Measurements from ENCODE around the gene GBX2. TPM values are rescaled to one million over a fixed set of nuclear protein-coding genes. Genes with fewer than 3 reads are reported as not detected.
"Not testable (repeated sequence)": the region's sequence is repeated elsewhere in the genome, so short reads cannot be mapped to it uniquely, and the experiment has no call there.

The GBX2 gene
- total RNA-seq, 1 donor from 2014 or later, result not detected

- DNase-seq, result no peak
- intact Hi-C loops (cut with micrococcal nuclease), result no loop called here
- no peak for ATAC-seq
Observed at GRCh38 chr2:236159778-236160170, 8.4 kb downstream of the GBX2 start.

GRCh38 chr2:236158969-236159777 lies 9.0 kb downstream of the GBX2 start:
- ATAC-seq (no peak), DNase-seq (no peak)
- intact Hi-C loops (cut with micrococcal nuclease), result no loop called here

GRCh38 chr2:236157815-236158498 lies 10.2 kb downstream of the GBX2 start:
- no peak for DNase-seq
- ATAC-seq, result no peak
- intact Hi-C loops (cut with micrococcal nuclease), result no loop called here

- no peak for ATAC-seq
- intact Hi-C loops (cut with micrococcal nuclease), result no loop called here
- no peak for DNase-seq
Observed at GRCh38 chr2:236157366-236157765, 10.8 kb downstream of the GBX2 start.

GRCh38 chr2:236156860-236157194 lies 11.4 kb downstream of the GBX2 start:
- ATAC-seq, result no peak
- DNase-seq, result no peak
- intact Hi-C loops (cut with micrococcal nuclease), result no loop called here

- ATAC-seq, result no peak
- intact Hi-C loops (cut with micrococcal nuclease), result no loop called here
- DNase-seq, result no peak
Observed at GRCh38 chr2:236156095-236156859, 11.9 kb downstream of the GBX2 start.

- intact Hi-C loops (cut with micrococcal nuclease), result no loop called here
- DNase-seq (no peak), ATAC-seq (no peak)
Observed at GRCh38 chr2:236155406-236155805, 12.8 kb downstream of the GBX2 start.

- intact Hi-C loops (cut with micrococcal nuclease), result no loop called here
- no peak for ATAC-seq
- no peak for DNase-seq
Observed at GRCh38 chr2:236146436-236146835, 21.8 kb downstream of the GBX2 start.

GRCh38 chr2:236143811-236144210 lies 24.4 kb downstream of the GBX2 start:
- intact Hi-C loops (cut with micrococcal nuclease), result no loop called here
- DNase-seq, result no peak
- no peak for ATAC-seq

- intact Hi-C loops (cut with micrococcal nuclease); DNase-seq; ATAC-seq: not testable (repeated sequence)
Observed at GRCh38 chr2:236141616-236142015, 26.6 kb downstream of the GBX2 start.

- no peak for DNase-seq
- ATAC-seq, result no peak
- intact Hi-C loops (cut with micrococcal nuclease), result no loop called here
Observed at GRCh38 chr2:236137066-236137465, 31.1 kb downstream of the GBX2 start.

- intact Hi-C loops (cut with micrococcal nuclease), result no loop called here
- ATAC-seq, result no peak
- DNase-seq, result no peak
Observed at GRCh38 chr2:236136538-236136937, 31.6 kb downstream of the GBX2 start.

- no peak for ATAC-seq
- no peak for DNase-seq
- intact Hi-C loops (cut with micrococcal nuclease), result no loop called here
Observed at GRCh38 chr2:236133410-236134012, 34.7 kb downstream of the GBX2 start.

GRCh38 chr2:236131073-236131692 lies 37.0 kb downstream of the GBX2 start:
- intact Hi-C loops (cut with micrococcal nuclease), result no loop called here
- ATAC-seq (no peak), DNase-seq (no peak)

- intact Hi-C loops (cut with micrococcal nuclease), result no loop called here
- no peak for ATAC-seq
- no peak for DNase-seq
Observed at GRCh38 chr2:236130349-236130998, 37.7 kb downstream of the GBX2 start.

- intact Hi-C loops (cut with micrococcal nuclease), result no loop called here
- ATAC-seq (no peak), DNase-seq (no peak)
Observed at GRCh38 chr2:236129935-236130334, 38.3 kb downstream of the GBX2 start.

- no peak for ATAC-seq
- no peak for DNase-seq
- intact Hi-C loops (cut with micrococcal nuclease), result no loop called here
Observed at GRCh38 chr2:236128321-236128720, 39.9 kb downstream of the GBX2 start.

GRCh38 chr2:236127010-236127409 lies 41.2 kb downstream of the GBX2 start:
- intact Hi-C loops (cut with micrococcal nuclease), result no loop called here

GRCh38 chr2:236125541-236125940 lies 42.6 kb downstream of the GBX2 start:
- ATAC-seq (no peak), DNase-seq (peak; percentile 7)
- intact Hi-C loops (cut with micrococcal nuclease), result no loop called here

More at GRCh38 chr2:236127010-236127409, 41.2 kb downstream of the GBX2 start:
- ATAC-seq (no peak), DNase-seq (peak; percentile 16)
